ENCODE results near the gene MPDZ.

MPDZ gene

GRCh38 chr9:13137426-13137825, 142.1 kb downstream of the MPDZ start:
- no peak for DNase-seq

DNA sequence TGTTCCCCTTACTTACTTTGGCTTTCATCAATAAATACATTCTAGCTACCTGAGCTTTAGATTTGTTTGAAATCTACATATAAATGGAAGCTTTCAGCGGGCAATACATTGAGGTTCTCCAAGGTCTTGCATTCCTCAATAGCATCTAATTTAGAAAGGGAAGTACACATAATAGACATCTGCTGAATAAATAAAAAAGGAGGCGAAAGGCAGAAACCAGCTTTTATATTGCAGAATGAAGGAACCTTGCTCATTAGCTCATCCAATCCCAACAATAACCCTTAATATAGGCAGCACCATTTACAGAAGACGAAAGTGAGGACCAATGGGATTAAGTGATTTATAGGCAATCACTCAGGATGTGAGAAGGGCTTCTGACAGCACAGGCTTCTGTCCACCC, 147.5 kb downstream of the MPDZ start:
- DNase-seq, result no peak

GRCh38 chr9:13131416-13131815, 148.1 kb downstream of the MPDZ start:
- no peak for DNase-seq

DNA sequence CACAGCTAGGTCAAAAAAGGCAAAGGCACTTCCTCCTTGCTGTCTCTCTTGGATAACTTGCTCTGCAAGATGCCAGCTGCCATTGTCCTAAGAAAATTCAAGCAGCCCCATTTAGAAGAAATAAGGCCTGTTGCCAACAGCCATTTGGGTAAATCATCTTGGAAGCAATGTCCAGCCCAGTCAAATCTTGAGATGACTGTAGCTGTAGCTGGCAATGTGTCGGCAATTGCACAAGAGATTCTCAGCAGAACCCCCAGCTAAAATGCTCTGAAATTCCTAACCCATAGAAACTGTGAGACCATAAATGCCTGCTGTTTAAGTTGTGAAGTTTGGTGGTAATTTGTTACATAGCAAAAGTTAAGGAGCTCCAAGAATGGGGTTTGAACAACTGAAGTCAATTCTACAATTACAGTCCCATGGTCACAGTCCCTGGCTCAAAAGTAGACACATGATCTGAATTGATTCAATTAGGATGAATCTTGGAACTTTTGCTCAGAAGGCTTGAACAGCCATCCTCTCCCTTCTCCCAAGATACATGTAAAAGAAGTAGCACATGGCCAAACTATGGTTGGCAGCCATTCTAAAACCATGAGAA, 151.1 kb downstream of the MPDZ start:
- no peak for DNase-seq

- no peak for DNase-seq
These were observed 152.4 kb downstream of the MPDZ start for GRCh38 chr9:13127131-13127530.

GRCh38 chr9:13125261-13125660, 154.2 kb downstream of the MPDZ start:
- DNase-seq, result no peak

DNA sequence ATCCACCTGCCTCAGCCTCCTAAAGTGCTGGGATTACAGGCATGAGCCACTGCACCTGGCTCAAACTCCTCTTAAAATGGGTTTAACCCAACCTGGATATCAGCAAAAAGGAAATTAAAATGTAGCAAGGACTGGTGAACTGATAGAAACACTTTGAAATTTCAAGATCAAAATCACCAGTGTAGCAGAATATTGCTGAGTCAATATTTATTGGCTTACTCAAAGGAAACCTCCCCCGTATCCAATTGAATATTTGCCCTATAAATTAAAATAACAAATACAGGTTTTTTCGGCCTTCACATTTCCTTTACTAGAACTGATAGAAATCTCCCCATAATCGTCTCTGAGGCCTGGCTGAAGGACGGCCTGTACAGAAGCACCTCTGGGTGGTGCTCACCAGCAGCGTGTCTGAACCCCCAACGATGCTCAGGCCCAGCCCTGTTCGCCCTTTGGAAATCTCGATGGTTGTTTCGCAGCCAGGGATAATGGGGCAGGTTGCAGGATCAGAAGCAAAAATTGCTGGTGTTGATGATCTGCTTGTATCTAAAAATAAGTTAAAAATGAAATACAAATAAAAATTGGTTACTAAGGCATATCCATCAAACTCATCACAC, 156.6 kb downstream of the MPDZ start:
- DNase-seq, result no peak

DNA sequence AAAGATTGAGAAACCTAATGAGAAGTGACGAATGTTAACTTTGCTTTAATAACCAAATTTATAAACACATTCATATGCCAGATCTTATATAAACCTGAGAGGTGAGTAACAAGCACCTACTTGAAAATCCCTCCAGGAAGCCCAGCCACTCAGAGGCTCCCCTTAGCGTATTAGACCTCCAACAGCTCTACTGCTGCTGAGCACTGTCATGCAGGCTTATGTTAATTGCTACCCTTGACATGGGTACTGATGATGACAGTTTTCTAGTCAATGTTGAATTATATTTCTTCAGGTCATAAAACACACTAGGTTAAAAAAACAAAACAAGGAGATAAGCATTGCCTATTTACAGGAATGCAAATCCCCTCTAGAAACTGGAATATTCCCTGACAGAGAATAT, 161.2 kb downstream of the MPDZ start:
- DNase-seq, result no peak

- DNase-seq, result no peak
These were observed 163.2 kb downstream of the MPDZ start for GRCh38 chr9:13116292-13116691.

GRCh38 chr9:13113751-13114150, 165.7 kb downstream of the MPDZ start:
- no peak for DNase-seq

- no peak for DNase-seq
These were observed 166.3 kb downstream of the MPDZ start for GRCh38 chr9:13113216-13113615.

DNA sequence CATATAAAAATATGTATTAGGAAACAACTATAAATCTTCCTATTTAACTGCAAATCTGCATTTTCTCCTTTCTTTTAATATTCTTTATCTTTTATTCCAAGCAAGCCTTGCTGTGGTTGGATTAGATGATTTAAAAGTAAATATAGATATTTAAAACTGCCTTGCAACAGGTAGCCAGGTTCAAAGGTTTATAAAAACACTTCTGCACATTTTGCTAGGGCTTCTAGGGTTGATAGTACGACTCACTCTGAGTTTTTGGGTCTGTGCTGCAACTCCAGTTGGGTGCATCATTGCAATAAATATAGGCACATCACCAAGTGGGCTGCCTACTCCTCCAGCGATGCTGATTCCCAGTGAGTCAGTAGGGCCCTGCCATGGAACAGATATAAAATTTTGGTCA, 167.7 kb downstream of the MPDZ start:
- DNase-seq, result no peak

- no peak for DNase-seq
These were observed 168.6 kb downstream of the MPDZ start for GRCh38 chr9:13110766-13111417.

GRCh38 chr9:13109781-13110180, 169.7 kb downstream of the MPDZ start:
- no peak for DNase-seq

DNA sequence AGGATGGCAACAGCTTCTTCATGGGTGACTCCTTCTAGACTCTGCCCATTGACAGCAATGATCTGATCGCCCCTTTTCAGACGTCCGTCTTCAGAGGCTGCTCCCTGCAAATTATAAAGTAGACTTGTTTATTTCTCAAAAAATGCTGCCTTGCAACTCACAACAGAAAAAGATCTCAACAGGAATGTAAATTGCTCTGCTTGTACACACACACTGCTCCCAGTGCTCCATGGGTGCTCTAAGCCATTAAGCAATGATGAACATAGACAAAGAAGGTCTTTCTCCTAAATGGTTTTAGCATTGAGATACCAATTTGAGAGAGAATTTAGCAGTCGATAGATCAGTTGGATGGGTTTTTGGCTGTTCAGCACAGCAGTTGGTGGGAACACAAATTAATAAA, 172.5 kb downstream of the MPDZ start:
- DNase-seq, result no peak

DNA sequence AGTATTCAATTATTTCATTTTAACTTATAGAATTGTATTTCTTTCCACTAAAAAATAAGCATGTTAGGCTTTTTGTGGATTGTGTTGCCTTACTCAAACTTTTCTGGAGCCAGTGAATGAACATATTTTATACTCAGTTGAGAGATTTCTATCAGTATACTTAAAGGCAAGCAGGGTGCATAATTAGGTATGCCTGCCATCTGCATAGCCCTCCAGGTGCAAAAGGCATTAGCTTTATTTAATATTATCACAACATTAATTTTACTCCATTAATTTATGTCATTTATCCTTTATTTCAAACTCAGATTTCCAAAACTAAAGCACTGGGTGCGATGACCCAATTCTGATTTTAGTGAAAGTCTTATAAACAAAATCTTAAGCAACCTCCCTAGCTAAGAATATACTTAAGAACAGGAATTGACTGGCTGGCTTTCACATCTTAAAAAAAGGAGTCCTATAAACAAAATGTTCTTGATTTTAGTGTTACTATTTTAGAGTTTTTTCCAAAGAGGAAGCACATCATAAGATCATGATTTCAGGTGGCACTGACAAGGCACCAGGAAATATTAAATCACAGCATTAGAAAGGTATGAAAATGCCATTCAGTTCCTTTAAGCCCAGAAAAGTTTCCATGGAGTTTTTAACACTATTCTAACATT, 178.4 kb downstream of the MPDZ start:
- no peak for DNase-seq

DNA sequence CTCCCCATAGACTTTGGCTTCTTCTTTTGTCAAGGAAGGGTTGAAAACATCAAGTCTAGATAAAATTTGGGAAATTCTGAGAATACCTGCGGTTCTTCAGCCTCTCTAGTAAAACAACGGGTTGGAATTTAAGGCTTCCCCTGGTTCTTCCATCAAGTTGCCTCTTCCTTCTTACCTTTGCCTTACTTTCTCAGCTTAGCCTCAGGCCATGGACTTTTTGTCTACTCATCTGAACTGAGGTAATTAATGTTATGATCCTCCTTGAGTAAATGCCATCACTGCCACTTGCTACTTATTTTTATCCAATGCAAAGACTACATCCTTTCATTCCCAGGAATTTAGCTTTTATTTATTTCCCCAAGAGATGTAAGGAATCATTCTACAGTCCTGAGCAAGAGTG, 184.4 kb downstream of the MPDZ start:
- no peak for DNase-seq

DNA sequence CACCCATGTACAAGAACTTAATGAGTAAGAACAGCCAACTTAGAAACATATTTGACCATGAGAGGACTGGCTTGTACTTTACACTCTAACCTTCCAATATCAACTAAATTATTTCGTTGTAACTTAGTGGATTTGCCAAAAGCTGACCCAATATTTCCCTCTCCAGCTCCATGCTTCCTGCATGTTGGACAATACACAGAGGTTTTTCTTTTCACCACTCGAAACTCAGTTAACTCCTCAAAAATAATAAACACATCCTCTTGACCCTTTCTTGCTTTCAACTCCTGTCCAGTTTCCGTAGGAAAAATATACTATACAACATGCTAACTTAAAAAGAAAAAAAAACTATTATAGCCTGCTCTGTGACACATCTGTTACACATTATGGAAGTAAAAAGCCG, 188.9 kb downstream of the MPDZ start:
- no peak for DNase-seq

DNA sequence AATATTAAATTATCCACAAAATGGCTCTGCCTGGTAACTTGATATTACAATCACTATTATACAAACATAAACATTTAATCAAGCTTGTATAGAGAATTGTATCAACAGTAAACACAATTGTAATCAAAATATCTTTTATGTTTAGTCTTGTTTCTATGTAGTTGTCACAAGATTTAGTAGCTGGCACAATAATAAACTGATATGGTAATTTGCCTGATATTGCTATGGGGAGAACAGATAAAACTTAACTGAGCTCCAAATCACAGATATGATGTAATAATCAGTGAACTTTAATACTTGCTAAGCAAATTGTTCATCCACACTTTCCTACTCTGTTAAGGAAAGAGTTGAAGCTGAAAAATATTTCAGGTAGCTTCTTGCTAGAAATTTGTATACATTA, 189.8 kb downstream of the MPDZ start:
- no peak for DNase-seq

DNA sequence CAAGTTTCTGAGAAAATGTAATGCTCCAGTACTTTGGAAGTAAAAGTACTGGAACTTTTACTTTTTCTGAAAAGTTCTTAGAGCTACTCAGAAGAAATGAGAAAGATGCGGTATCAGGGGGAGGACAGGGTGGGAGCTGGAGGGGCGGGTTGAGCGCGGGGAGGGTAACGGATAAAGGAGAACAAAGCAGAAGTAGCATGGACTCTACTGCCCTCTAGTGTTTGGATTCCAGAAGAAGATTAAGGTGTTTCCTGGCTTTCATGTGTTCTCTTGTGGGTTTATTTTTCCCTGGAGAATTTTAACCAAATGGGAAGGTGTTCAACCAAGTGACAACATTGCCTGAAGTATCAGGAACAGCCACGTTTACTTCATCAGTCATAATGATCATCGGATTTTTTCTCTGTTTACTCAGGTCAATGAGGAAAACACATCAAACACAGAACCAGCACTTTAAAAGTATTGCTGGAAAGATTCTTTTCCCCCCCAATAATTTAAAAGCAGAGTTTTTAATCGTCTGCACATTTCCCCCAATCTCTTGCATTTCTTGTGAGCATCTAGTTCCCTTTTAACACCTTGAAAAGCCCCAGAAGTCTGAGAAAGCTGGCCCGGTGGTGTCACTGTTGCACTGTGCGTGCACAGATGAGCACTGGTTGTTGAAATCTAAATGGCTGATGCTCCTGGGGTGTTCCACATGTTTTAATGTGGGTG, 190.6 kb downstream of the MPDZ start:
- DNase-seq, result no peak

DNA sequence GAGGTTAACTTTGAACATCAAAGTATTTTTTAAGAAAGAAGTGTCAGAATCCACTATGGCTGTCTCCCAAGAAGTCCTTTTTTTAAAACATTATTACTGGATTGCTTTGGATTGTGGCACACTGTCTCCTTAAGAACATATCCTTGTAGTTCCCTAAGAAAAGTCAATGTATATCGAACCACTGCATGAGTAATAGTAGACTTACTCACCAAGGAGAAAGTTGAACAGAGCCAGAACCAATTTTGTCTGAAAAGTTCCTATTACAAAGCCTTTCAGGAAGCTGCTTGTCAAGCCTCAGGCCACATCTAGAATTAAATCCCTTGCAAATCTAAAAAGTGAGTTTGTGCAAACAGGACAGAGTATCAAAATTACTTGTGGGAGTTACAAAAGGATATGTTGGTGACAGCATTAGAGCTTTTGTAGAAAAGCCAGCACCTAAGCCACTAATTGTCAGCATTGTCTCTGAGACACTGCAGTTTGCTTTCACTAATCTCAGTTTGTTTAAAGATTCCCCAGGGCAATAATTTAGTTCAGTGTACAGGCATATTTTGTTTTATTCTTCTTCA, 195.4 kb downstream of the MPDZ start:
- DNase-seq, result no peak

- DNase-seq, result no peak
These were observed 196.1 kb downstream of the MPDZ start for GRCh38 chr9:13083366-13083765.

GRCh38 chr9:13082796-13083195, 196.7 kb downstream of the MPDZ start:
- no peak for DNase-seq

Data from activated naive CD4-positive, alpha-beta T cell treated with Interleukin-2 at 50 U/mL for 16 hours (primary cell).